Astrocyte of the spinal cord (primary cell): ENCODE measurements around the gene AIFM2.

Experiments used
- DNase-seq: peaks from one replicate; pipeline ENCODE4 v3.0.0; 2011; ENCODE audit warnings: low read depth, low spot score
- H3K4me3 ChIP-seq: 2 replicates; pipeline ENCODE4 v1.5.1; 2011; ENCODE audit warnings: low read depth, mild to moderate bottlenecking, low read length, moderate library complexity
- in situ Hi-C: cut with HindIII; loops from 2 replicates; pipeline ENCODE4 v1.10.0; 2017; ENCODE audit warnings: low sequenced_read_pairs
- TF ChIP-seq, protein P1 (sequence below): IDR thresholded peaks from 2 replicates; pipeline ENCODE4 v1.5.1; 2012; ENCODE audit warnings: low read depth, mild to moderate bottlenecking, low read length, inconsistent platforms

The AIFM2 gene

DNA sequence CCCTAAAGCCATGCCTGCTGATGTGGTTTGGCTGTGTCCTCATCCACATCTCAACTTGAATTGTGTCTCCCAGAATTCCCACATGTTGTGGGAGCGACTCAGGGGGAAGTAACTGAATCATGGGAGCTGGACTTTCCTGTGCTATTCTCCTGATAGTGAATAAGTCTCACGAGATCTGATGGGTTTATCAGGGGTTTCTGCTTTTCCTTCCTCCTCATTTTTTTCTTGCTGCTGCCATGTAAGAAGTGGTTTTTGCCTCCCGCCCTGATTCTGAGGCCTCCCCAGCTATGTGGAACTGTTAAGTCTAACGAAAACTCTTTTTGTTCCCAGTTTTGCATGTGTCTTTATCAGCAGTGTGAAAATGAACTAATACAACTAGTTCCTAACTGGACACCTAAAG lies 68.1 kb downstream of the AIFM2 start:
- TF ChIP-seq, protein P1, sequence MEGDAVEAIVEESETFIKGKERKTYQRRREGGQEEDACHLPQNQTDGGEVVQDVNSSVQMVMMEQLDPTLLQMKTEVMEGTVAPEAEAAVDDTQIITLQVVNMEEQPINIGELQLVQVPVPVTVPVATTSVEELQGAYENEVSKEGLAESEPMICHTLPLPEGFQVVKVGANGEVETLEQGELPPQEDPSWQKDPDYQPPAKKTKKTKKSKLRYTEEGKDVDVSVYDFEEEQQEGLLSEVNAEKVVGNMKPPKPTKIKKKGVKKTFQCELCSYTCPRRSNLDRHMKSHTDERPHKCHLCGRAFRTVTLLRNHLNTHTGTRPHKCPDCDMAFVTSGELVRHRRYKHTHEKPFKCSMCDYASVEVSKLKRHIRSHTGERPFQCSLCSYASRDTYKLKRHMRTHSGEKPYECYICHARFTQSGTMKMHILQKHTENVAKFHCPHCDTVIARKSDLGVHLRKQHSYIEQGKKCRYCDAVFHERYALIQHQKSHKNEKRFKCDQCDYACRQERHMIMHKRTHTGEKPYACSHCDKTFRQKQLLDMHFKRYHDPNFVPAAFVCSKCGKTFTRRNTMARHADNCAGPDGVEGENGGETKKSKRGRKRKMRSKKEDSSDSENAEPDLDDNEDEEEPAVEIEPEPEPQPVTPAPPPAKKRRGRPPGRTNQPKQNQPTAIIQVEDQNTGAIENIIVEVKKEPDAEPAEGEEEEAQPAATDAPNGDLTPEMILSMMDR = no peak
- no peak for DNase-seq
- no peak overlapping the region for H3K4me3 ChIP-seq
- in situ Hi-C loops = no loop called here

DNA sequence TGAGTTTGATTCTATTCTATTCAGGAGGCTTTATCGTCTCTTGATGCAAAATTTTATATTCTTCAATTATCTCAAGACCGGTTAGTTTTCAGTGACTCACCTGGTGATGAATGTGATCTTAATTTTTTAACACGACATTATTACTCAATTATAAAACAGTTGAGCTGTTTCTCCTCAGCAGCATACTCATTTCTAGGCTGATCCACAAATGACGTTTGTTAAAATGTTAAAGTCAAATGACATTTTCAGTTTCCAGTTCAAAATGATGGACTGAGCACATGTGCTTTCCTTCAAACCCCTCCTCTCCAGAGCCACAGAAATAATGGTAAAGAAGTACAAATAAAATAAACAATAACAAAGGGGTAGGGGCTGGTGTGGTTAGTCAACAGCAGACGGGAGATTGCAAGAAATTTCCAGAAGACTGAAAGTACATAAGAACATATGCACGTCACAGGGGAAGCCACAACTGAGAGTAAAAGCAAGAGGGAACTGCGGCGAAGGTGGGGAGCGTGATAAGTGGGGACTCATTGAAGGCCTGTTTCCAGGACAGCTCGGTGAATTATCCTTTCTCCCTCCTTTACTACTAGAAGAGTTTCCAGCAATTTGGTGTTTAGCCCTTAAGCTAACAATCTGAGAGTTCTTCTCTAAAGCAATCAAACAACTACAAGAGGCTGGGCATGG lies 69.1 kb downstream of the AIFM2 start:
- in situ Hi-C loops = no loop called here
- DNase-seq = no peak
- TF ChIP-seq, protein P1 = no peak
- no peak overlapping the region for H3K4me3 ChIP-seq
